CD4-positive, alpha-beta memory T cell (primary cell): ENCODE measurements around the gene KCND3. TPM values are rescaled to one million over a fixed set of nuclear protein-coding genes. Genes with fewer than 3 reads are reported as not detected.

Experiments
- CTCF ChIA-PET: fragments of 350-600 bp; sonication (Branson Sonifier 250); formaldehyde crosslinking; loops from one replicate; lab custom pipeline; 2021; ENCODE audit warnings: inconsistent platforms; ENCODE audit not compliant: partially characterized antibody; lab: Charles Lee
- POLR2A ChIA-PET: fragments of 350-600 bp; sonication (Branson Sonifier 250); formaldehyde crosslinking; loops from one replicate; lab custom pipeline; 2021; ENCODE audit not compliant: partially characterized antibody; lab: Charles Lee
- DNase-seq, 5 donors: peaks; one replicate each; pipeline versions ENCODE4 v3.0.0 to v3.0.0-alpha.2; 2020 to 2022; ENCODE audit warnings: mixed read lengths in 1 of 5
- H3K27ac ChIP-seq: one replicate; pipeline ENCODE4 v1.7.0; 2013; ENCODE audit warnings: low read depth, low read length
- H3K27me3 ChIP-seq: 2 replicates; pipeline ENCODE4 v1.7.0; 2013; ENCODE audit warnings: mild to moderate bottlenecking, low read length, moderate library complexity; ENCODE audit not compliant: insufficient read depth
- H3K36me3 ChIP-seq: 2 replicates; pipeline ENCODE4 v1.7.0; 2013; ENCODE audit warnings: mild to moderate bottlenecking, low read length, moderate library complexity; ENCODE audit not compliant: insufficient read depth
- H3K4me1 ChIP-seq: 2 replicates; pipeline ENCODE4 v1.7.0; 2013; ENCODE audit warnings: mild to moderate bottlenecking, low read length, moderate library complexity; ENCODE audit not compliant: insufficient read depth
- H3K4me3 ChIP-seq, 2 donors: one replicate each; pipeline ENCODE4 v1.7.0; 2013; ENCODE audit warnings: low read length in 2 of 2, mild to moderate bottlenecking in 1 of 2
- H3K9me3 ChIP-seq, 2 donors: one replicate each; pipeline ENCODE4 v1.7.0; 2013; ENCODE audit warnings: low read length in 2 of 2, control low read depth in 1 of 2; ENCODE audit not compliant: control insufficient read depth in 1 of 2
- H3K27ac Mint-ChIP-seq, 7 donors: one replicate each; pipeline ENCODE4 v1.8.0; 2020 to 2021; ENCODE audit warnings: mixed read lengths in 7 of 7, mild to moderate bottlenecking in 6 of 7, inconsistent platforms in 3 of 7, moderate library complexity in 3 of 7
- H3K27me3 Mint-ChIP-seq, 2 donors: one replicate each; pipeline ENCODE4 v1.8.0; 2020 to 2021; ENCODE audit warnings: mixed read lengths in 2 of 2
- H3K36me3 Mint-ChIP-seq, 2 donors: one replicate each; pipeline ENCODE4 v1.8.0; 2020 to 2021; ENCODE audit warnings: mixed read lengths in 2 of 2, inconsistent platforms in 1 of 2, mild to moderate bottlenecking in 1 of 2
- H3K4me1 Mint-ChIP-seq, 4 donors: one replicate each; pipeline ENCODE4 v1.8.0; 2020 to 2021; ENCODE audit warnings: mixed read lengths in 4 of 4, mild to moderate bottlenecking in 1 of 4
- H3K4me3 Mint-ChIP-seq, 8 donors: one replicate each; pipeline ENCODE4 v1.8.0; 2020 to 2021; ENCODE audit warnings: mixed read lengths in 8 of 8, mild to moderate bottlenecking in 7 of 8, moderate library complexity in 6 of 8, inconsistent platforms in 3 of 8
- H3K9me3 Mint-ChIP-seq, 8 donors: one replicate each; pipeline ENCODE4 v1.8.0; 2020 to 2021; ENCODE audit warnings: mixed read lengths in 8 of 8, mild to moderate bottlenecking in 5 of 8, inconsistent platforms in 3 of 8, moderate library complexity in 1 of 8
- intact Hi-C: fragments of 100-400 bp; cut with micrococcal nuclease; formaldehyde crosslinking; loops from one replicate; pipeline ENCODE4 v1.15.1; 2023
- polyA plus RNA-seq, 2 donors: library from polyadenylated mRNA; unstranded; fragments of 300-500 nt; fragmentation: Illumina TruSeq; gene quantifications; one replicate each; pipeline ENCODE4 v1.2.3, GENCODE V29; 2021
- total RNA-seq, 2 experiments: library from RNA; stranded (reverse); gene quantifications; one replicate each; pipeline ENCODE4 v1.2.3, GENCODE V29; 2021

Gene KCND3
- total and polyA plus RNA-seq, 4 experiments from 2014 or later, result 0.03 to 0.05 TPM; not detected in 2

DNA sequence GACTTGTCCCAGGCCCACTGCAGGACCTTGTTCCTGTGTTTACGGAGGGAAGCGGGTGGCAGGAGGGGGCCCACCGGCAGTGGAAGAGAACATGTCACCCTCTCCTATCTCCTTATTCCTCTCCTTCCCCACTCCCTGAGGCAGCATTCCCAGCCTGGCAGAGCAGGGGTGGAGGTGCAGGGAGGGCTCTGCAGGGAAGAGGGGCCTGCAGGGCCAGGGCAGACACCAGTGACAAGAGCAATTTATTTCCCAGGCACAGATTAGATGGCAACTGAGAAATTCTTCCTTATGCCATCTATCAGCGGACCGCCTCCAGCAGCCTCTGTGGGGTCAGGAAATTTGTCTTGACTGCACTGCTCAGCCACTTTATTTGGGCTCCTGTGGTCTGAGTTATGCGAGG lies 127.9 kb downstream of the KCND3 start:
- H3K9me3 Mint-ChIP-seq, result peaks cover 0 to 2% (median 0%) of the 10 kb centered on the region in 8 donors
- H3K4me1 ChIP-seq, result peaks cover 6% of the 10 kb centered on the region
- no peak overlapping the region for H3K27ac ChIP-seq
- POLR2A ChIA-PET, result no interaction called here
- no peaks in the 10 kb centered on the region for H3K36me3 Mint-ChIP-seq
- no peak overlapping the region for H3K4me3 Mint-ChIP-seq
- peaks cover 3 to 6% (median 5%) of the 10 kb centered on the region in 4 donors for H3K4me1 Mint-ChIP-seq
- peaks cover 7% of the 10 kb centered on the region for H3K27me3 ChIP-seq
- CTCF ChIA-PET, result no interaction called here
- H3K9me3 ChIP-seq, result no peaks in the 10 kb centered on the region
- no peak for DNase-seq
- no peak overlapping the region for H3K27ac Mint-ChIP-seq
- H3K27me3 Mint-ChIP-seq, result peaks cover 33 to 47% of the 10 kb centered on the region in 2 donors
- intact Hi-C loops, result no loop called here
- H3K4me3 ChIP-seq, result no peak overlapping the region
- H3K36me3 ChIP-seq, result no peaks in the 10 kb centered on the region

DNA sequence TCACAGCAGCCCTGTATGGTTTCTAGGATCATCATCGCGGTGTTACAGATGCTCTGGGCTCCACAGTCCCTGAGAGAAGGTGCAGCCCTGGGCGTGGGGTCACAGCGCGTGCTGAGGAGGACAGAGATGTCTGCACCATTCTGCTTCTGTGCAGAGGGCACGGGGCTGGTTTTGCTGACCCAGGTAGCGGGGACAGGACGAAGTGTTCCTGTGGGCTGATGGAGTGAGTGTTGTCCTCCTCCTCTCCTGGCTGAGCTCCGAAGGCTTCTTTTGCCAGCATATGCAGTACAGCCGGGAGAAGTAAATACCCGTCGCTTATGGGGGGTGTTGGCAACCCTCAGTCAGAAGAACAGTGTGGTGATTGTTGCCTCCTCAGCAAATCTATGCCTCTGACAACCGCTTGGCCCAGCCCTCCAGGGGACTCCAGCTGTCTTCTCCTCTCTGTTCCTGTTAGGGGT lies 132.2 kb downstream of the KCND3 start:
- no peak overlapping the region for H3K27ac Mint-ChIP-seq
- no peak overlapping the region for H3K4me3 ChIP-seq
- no peaks in the 10 kb centered on the region for H3K36me3 ChIP-seq
- peaks cover 25 to 34% of the 10 kb centered on the region in 2 donors for H3K27me3 Mint-ChIP-seq
- H3K27me3 ChIP-seq, result peaks cover 4% of the 10 kb centered on the region
- no peaks in the 10 kb centered on the region for H3K9me3 Mint-ChIP-seq
- no peak overlapping the region for H3K4me3 Mint-ChIP-seq
- no peak overlapping the region for H3K27ac ChIP-seq
- DNase-seq, result no peak
- POLR2A ChIA-PET, result no interaction called here
- CTCF ChIA-PET, result no interaction called here
- no peaks in the 10 kb centered on the region for H3K36me3 Mint-ChIP-seq
- no peaks in the 10 kb centered on the region for H3K4me1 Mint-ChIP-seq
- intact Hi-C loops, result no loop called here
- H3K9me3 ChIP-seq, result no peaks in the 10 kb centered on the region
- H3K4me1 ChIP-seq, result no peaks in the 10 kb centered on the region

- Histone ChIP-seq H3K9me3 (no peaks in the 10 kb centered on the region), H3K36me3 (no peaks in the 10 kb centered on the region), H3K27ac (no peak overlapping the region), H3K4me1 (no peaks in the 10 kb centered on the region), H3K27me3 (peaks cover 4% of the 10 kb centered on the region), H3K4me3 (no peak overlapping the region)
- intact Hi-C loops, result no loop called here
- Mint-ChIP-seq H3K4me1 (no peaks in the 10 kb centered on the region), H3K4me3 (no peak overlapping the region), H3K36me3 (no peaks in the 10 kb centered on the region), H3K27me3 (peaks cover 27 to 36% of the 10 kb centered on the region in 2 donors), H3K27ac (no peak overlapping the region), H3K9me3 (no peaks in the 10 kb centered on the region)
- CTCF ChIA-PET, result no interaction called here
- DNase-seq, result no peak
- POLR2A ChIA-PET, result no interaction called here
Observed at GRCh38 chr1:111856411-111857185, 132.9 kb downstream of the KCND3 start.

DNA sequence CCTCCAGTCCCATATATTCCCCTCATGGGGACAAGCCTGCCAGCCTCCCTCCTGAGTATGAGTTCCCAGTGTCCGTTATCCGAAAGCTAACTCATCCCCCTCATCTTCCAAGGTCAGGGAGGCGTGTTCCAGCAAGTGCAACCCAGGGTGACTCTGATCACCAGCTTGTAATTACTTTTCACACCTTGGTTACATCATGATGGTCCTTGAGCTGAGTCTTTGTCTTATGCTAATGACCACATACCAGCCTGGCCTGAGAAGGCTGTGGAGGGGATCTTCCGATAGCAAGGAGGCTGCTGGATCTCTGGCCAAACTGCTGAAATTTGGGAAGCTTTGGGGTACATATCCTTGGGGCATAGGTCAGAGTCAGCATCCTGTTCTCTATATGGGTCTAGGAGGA lies 134.2 kb downstream of the KCND3 start:
- intact Hi-C loops, result no loop called here
- Mint-ChIP-seq H3K27ac (no peak overlapping the region), H3K4me1 (no peaks in the 10 kb centered on the region), H3K4me3 (no peak overlapping the region), H3K27me3 (peaks cover 31 to 33% of the 10 kb centered on the region in 2 donors), H3K9me3 (no peaks in the 10 kb centered on the region), H3K36me3 (no peaks in the 10 kb centered on the region)
- no peaks in the 10 kb centered on the region for H3K4me1 ChIP-seq
- CTCF ChIA-PET, result no interaction called here
- POLR2A ChIA-PET, result no interaction called here
- H3K27ac ChIP-seq, result no peak overlapping the region
- H3K27me3 ChIP-seq, result no peaks in the 10 kb centered on the region
- no peaks in the 10 kb centered on the region for H3K9me3 ChIP-seq
- DNase-seq, result no peak
- H3K4me3 ChIP-seq, result no peak overlapping the region
- no peaks in the 10 kb centered on the region for H3K36me3 ChIP-seq

GRCh38 chr1:111852261-111852721 lies 137.2 kb downstream of the KCND3 start:
- no peaks in the 10 kb centered on the region for H3K36me3 Mint-ChIP-seq
- no peaks in the 10 kb centered on the region for H3K4me1 ChIP-seq
- H3K27ac ChIP-seq, result no peak overlapping the region
- intact Hi-C loops, result no loop called here
- ChIA-PET POLR2A (no interaction called here), CTCF (no interaction called here)
- no peak for DNase-seq
- no peaks in the 10 kb centered on the region for H3K9me3 ChIP-seq
- no peak overlapping the region for H3K27ac Mint-ChIP-seq
- no peaks in the 10 kb centered on the region for H3K27me3 ChIP-seq
- H3K9me3 Mint-ChIP-seq, result no peaks in the 10 kb centered on the region
- H3K27me3 Mint-ChIP-seq, result peaks cover 27 to 32% of the 10 kb centered on the region in 2 donors
- no peak overlapping the region for H3K4me3 Mint-ChIP-seq
- no peaks in the 10 kb centered on the region for H3K4me1 Mint-ChIP-seq
- no peaks in the 10 kb centered on the region for H3K36me3 ChIP-seq
- no peak overlapping the region for H3K4me3 ChIP-seq

DNA sequence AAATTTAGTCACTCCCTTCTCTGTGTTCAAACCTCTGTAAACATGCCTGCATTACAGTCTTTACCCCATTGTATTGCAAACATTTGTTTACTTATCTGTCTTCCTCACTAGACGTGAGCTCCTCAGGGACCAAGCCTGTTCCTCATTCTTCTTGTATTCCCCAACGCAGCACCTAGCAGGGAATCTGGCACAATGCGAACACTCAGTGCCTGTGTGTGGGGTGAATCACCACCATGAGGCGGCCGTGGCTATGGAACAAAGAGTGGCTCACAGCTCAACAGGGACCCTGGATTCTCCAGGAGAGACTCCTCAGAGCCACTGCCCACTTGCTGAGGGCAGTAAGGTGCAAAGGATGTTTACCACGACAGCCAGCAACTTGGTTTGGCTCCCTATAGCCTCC lies 137.9 kb downstream of the KCND3 start:
- H3K4me3 Mint-ChIP-seq, result no peak overlapping the region
- Histone ChIP-seq H3K4me1 (no peaks in the 10 kb centered on the region), H3K4me3 (no peak overlapping the region), H3K36me3 (no peaks in the 10 kb centered on the region), H3K9me3 (no peaks in the 10 kb centered on the region), H3K27ac (no peak overlapping the region), H3K27me3 (no peaks in the 10 kb centered on the region)
- H3K9me3 Mint-ChIP-seq, result no peaks in the 10 kb centered on the region
- CTCF ChIA-PET, result no interaction called here
- intact Hi-C loops, result no loop called here
- no peaks in the 10 kb centered on the region for H3K36me3 Mint-ChIP-seq
- no peak overlapping the region for H3K27ac Mint-ChIP-seq
- POLR2A ChIA-PET, result no interaction called here
- H3K4me1 Mint-ChIP-seq, result no peaks in the 10 kb centered on the region
- peaks cover 22 to 30% of the 10 kb centered on the region in 2 donors for H3K27me3 Mint-ChIP-seq
- DNase-seq, result no peak

DNA sequence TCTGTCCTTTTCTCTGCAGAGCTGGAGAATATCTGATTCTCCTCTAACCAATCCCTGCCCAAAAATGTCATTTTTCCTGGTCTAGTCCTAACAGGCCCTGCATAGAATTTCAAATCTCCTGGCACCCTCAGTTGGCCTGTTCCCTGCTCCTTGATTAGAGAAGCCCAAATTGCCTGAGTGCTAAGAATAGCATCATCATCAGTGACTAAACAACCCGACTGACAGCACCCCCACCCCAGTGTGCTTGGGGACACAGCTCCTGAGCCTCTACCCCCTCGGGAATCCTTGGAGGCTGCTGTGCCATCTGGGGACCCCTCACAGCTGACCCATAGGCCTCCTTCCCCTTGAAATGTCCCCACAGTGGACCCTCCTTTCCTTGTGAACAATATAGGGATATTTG lies 139.4 kb downstream of the KCND3 start:
- Mint-ChIP-seq H3K4me3 (no peak overlapping the region), H3K27ac (no peak overlapping the region), H3K4me1 (no peaks in the 10 kb centered on the region), H3K27me3 (peaks cover 25 to 31% of the 10 kb centered on the region in 2 donors), H3K36me3 (no peaks in the 10 kb centered on the region), H3K9me3 (no peaks in the 10 kb centered on the region)
- ChIA-PET CTCF (no interaction called here), POLR2A (no interaction called here)
- Histone ChIP-seq H3K4me1 (no peaks in the 10 kb centered on the region), H3K4me3 (no peak overlapping the region), H3K9me3 (no peaks in the 10 kb centered on the region), H3K27me3 (no peaks in the 10 kb centered on the region), H3K27ac (no peak overlapping the region), H3K36me3 (no peaks in the 10 kb centered on the region)
- DNase-seq, result no peak
- intact Hi-C loops, result no loop called here
